ENCODE data around the gene STAT6. TPM values are rescaled to one million over a fixed set of nuclear protein-coding genes. Genes with fewer than 3 reads are reported as not detected.

STAT6 gene
- total RNA-seq, 1 experiment from 2014 or later: 44.4 TPM

DNA sequence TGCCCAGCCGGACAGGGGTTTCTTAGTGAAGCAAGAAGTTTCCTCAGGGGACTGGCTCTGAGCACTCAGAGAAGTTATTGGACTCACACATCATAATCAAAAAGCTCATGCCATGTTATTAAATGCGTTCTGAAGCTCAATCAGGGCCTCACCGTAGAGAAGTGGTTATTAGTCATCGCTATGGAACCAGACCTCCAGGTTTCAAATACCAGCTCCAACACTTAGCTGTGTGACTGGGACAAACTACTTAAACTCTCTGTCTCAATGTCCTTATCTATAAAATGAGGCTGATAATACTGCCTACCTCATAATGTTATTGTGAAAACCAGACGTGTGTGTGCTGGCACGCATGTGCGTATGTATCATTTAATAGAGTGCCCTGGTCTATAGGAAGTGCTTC, 7.3 kb downstream of the STAT6 start:
- H3K4me3 Mint-ChIP-seq: no peak overlapping the region

More for the DNA sequence above, 7.3 kb downstream of the STAT6 start:
- Histone ChIP-seq H2BK20ac (ENCODE audit: low read depth, low read length, poor library complexity, severe bottlenecking) (no peak overlapping the region), H4K20me1 (ENCODE audit: control insufficient read depth, insufficient read depth, insufficient read length) (no peaks in the 10 kb centered on the region), H3K27ac (ENCODE audit: insufficient read length, low read depth, low read length) (no peak overlapping the region), H3K79me1 (ENCODE audit: insufficient read depth, low read depth, low read length, poor library complexity, severe bottlenecking) (no peaks in the 10 kb centered on the region), H3K9ac (ENCODE audit: extremely low read depth, insufficient read length, low read length) (no peak overlapping the region), H3K4me2 (ENCODE audit: insufficient read depth, insufficient read length, low read length) (no peak overlapping the region), H3K56ac (ENCODE audit: insufficient read length, low read depth, low read length) (no peak overlapping the region), H4K91ac (ENCODE audit: insufficient read length, low read depth, low read length) (no peak overlapping the region), H2BK15ac (ENCODE audit: low read depth, low read length) (no peak overlapping the region), H3K14ac (ENCODE audit: insufficient read depth, low read length) (no peak overlapping the region), H3K9me3 (ENCODE audit: control insufficient read depth, low read depth, low read length) (no peaks in the 10 kb centered on the region), H2BK120ac (ENCODE audit: low read depth, low read length, poor library complexity, severe bottlenecking) (no peak overlapping the region), H3K79me2 (ENCODE audit: insufficient read depth, low read length) (no peaks in the 10 kb centered on the region), H3K27me3 (ENCODE audit: insufficient read depth, low read length) (no peaks in the 10 kb centered on the region), H2BK12ac (ENCODE audit: insufficient read length, low read depth, low read length) (no peak overlapping the region), H3K23ac (ENCODE audit: insufficient read length, low read depth, low read length) (no peak overlapping the region), H2BK5ac (ENCODE audit: insufficient read length, low read length) (no peak overlapping the region), H3K4me1 (ENCODE audit: insufficient read depth, low read length) (no peaks in the 10 kb centered on the region), H4K8ac (replicated peaks; ENCODE audit: insufficient read length, low read depth, low read length) (no peak overlapping the region), H3K4ac (ENCODE audit: low read depth, low read length) (no peak overlapping the region), H3K23me2 (ENCODE audit: insufficient read length, low read depth, low read length, poor library complexity, severe bottlenecking) (no peaks in the 10 kb centered on the region), H3T11ph (ENCODE audit: low read length) (no peak overlapping the region), H2AFZ (ENCODE audit: low read length) (no peak overlapping the region), H3K18ac (ENCODE audit: insufficient read length, low read depth, low read length) (no peak overlapping the region), H2AK5ac (ENCODE audit: insufficient read length, low read length) (no peak overlapping the region), H4K5ac (ENCODE audit: insufficient read length, low read depth, low read length) (no peak overlapping the region)
- no peak for DNase-seq
- Mint-ChIP-seq H3K27me3 (ENCODE audit: low read depth) (no peaks in the 10 kb centered on the region), H3K27ac (no peak overlapping the region), H3K9me3 (no peaks in the 10 kb centered on the region), H3K4me1 (peaks cover 0 to 10% of the 10 kb centered on the region in 2 experiments; a peak in 3 of 4 replicates), H3K36me3 (ENCODE audit: insufficient read depth in 1 of 3, low read depth in 3 of 3) (peaks cover 2 to 58% (median 42%) of the 10 kb centered on the region in 3 experiments)
- WGBS (ENCODE audit: extremely low coverage, insufficient read length, low lambda C conversion rate): no CpG with 5 or more reads among the region's 7 CpGs
- TF ChIP-seq, protein P1, sequence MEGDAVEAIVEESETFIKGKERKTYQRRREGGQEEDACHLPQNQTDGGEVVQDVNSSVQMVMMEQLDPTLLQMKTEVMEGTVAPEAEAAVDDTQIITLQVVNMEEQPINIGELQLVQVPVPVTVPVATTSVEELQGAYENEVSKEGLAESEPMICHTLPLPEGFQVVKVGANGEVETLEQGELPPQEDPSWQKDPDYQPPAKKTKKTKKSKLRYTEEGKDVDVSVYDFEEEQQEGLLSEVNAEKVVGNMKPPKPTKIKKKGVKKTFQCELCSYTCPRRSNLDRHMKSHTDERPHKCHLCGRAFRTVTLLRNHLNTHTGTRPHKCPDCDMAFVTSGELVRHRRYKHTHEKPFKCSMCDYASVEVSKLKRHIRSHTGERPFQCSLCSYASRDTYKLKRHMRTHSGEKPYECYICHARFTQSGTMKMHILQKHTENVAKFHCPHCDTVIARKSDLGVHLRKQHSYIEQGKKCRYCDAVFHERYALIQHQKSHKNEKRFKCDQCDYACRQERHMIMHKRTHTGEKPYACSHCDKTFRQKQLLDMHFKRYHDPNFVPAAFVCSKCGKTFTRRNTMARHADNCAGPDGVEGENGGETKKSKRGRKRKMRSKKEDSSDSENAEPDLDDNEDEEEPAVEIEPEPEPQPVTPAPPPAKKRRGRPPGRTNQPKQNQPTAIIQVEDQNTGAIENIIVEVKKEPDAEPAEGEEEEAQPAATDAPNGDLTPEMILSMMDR (conservative IDR thresholded peaks at IDR 0.05): no peak
